GM21529 (cell line): ENCODE results near the gene DNAAF8.

Experiments
- ATAC-seq: cut with Tn5 transposase; IDR thresholded peaks from one replicate; pipeline ENCODE4 v1.9.1; 2021; ENCODE audit not compliant: unreplicated experiment

Gene DNAAF8

DNA sequence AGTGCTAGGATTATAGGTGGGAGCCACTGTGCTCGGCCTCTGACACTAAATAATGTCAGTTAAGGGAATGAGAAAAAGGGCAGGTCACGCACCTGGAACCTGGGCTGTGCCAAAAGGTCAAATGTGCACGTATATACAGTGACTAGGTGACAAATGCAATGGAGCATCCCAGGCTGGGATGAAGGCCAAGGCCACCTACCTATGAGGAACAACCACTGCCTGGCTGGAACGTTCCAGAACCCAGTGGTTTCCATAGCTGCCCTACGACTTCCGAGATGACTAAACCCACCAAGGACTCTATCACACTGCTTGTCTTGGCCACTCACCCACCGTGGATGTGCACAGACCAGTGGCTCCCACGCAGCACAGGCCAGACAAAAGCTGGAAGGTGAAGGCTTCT, 16.6 kb downstream of the DNAAF8 start:
- no peak for ATAC-seq

GRCh38 chr16:4752351-4753100, 18.2 kb downstream of the DNAAF8 start:
- ATAC-seq, result no peak

GRCh38 chr16:4753227-4753626, 18.9 kb downstream of the DNAAF8 start:
- no peak for ATAC-seq

DNA sequence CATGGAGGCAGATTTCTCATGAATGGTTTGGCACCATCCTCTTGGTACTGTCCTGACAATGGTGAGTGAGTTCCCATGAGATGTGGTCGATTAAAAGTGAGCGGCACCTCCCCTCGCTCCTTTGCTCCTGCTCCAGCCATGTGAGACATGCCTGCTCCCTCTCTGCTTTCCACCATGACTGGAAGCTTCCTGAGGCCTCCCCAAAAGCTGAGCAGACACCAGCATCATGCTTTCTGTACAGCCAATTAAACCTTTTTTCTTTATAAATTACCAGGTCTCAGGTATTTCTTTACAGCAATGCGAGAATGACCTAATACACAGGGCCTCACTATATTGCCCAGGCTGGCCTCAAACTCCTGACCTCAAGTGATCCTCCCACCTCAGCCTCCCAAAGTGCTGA, 20.5 kb downstream of the DNAAF8 start:
- ATAC-seq, result no peak

DNA sequence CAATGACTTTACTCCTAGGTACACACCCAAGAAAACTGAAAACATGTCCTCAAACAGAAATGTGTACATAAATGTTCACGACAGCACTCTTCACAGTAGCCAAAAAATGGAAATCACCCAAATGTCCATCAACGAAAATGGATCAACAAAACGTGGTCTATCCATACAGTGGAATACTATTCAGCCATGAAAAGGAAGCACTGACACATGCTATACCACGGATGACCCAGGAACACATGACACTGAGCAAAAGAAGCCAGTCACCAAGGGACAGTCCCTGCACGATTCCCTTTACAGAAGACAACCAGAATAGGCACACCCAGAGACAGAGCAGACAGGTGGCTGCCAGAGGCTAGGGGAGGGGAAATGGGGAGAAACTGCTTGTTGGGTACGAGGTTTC, 21.4 kb downstream of the DNAAF8 start:
- ATAC-seq, result no peak

GRCh38 chr16:4760221-4760910, 26.0 kb downstream of the DNAAF8 start:
- no peak for ATAC-seq

GRCh38 chr16:4762205-4762604, 27.9 kb downstream of the DNAAF8 start:
- no peak for ATAC-seq

GRCh38 chr16:4763791-4764190, 29.5 kb downstream of the DNAAF8 start:
- ATAC-seq, result no peak

GRCh38 chr16:4765511-4766474, 31.5 kb downstream of the DNAAF8 start:
- ATAC-seq, result no peak

DNA sequence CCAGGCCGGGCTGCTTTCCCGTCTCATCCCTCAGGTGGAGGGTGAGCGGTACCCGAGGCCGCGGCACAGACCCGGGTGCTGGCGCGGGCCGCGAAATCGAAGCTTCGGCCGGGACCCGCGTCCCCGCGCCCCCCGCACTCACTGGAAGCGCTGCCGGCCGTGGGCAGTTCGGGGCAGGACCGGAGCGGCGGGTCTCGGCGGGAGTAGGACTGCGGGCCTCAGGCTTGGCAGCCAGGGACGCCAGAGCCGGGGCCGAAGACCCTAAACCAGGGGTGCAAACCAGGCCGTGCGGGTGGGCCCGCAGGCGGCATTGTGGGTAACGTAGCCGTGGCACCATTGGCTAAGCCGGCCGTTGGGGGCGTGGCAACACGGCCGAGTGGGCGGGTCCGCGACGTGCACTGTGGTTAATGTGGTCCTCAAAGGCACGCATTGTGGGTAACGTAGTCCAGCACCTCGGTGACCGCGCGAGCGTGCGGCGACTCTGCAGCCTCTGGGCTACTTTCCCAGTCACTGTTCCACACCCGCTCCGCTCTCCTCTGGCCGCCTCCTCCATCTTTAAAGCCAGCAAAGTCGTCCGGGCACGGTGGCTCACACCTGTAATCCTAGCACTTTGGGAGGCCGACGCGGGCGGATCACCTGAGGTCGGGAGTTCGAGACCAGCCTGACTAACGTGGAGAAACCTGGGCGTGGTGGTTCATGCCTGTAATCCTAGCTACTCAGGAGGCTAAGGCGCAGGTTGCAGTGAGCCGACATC, 32.7 kb downstream of the DNAAF8 start, which contains the start of gene ZNF500:
TSS of gene ZNF500 (minus strand) at position 288 of the 754 bp plus-strand sequence. CDS start 1,184 bp downstream, outside the sequence.
- peak; percentile 83 for ATAC-seq

- ATAC-seq, result no peak
These were observed 33.7 kb downstream of the DNAAF8 start for GRCh38 chr16:4767872-4768548.

DNA sequence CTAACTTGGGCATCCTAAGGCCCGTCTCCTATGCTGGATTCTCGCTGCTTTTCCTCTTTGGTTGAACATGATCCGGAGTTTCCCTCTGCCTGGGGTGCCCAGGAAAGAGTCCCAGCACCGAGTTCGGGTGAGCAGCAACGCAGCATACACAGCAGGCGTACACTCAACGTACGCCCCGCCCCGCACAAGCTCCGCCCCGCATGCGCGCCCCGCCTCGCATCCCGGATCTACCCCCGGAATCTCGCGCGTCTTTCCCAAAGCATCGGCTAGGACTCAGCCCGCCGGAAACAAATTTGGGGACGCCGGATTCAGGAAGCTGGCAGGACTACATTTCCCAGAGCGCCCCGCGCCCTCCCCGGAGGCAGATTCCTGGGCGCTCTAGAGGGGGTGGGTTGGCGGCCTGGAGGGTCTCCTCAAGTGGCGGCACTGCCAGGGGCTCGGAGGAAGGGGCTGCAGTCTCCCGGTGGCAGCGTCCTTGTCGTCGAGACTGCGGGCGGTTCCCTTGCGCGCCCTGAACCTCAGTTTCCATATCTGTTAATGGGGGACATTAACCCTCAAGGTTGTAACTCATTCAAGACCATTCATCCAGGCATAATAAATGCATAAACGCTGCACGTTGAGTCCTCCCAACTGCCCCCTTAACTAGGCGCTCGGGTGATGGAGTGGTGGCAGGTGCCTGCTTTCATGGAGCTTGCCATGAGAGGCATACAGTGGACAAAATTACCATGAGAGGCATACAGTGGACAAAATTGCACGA, 34.4 kb downstream of the DNAAF8 start:
- peak; percentile 67 for ATAC-seq

DNA sequence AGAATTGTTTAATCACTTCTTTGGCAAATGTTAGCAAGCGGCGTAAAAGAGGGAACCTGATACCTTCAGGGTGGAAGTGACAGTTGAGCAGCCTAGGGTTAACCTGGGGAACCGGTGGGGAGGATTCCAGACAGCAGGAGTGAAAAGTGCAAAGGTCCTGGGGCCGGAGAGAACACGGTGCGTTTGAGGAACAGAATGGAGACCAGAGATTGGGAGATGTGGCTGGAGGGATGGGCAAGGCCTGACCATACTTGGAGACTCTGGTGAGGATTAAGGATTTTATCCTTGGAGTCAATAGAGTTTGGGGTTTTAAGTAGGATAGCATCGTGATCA, 34.9 kb downstream of the DNAAF8 start:
- ATAC-seq, result no peak

DNA sequence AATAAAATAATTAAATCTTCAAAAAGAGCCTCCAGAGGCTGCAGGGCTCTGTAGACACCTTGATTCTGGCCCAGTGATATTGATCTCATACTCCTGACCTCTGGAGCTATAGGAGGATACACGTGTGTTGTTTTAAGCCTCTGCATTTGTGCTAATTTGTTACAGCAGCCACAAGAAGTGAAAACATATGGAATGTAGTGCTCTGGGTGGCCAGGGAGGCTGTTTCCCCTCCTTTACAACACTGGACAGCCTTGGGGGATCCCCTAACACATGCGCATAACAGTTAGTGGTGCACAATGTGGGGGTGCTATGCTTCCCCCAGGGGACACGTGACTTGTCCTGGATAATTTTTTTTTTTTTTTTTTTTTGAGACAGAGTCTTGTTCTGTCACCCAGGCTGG, 37.3 kb downstream of the DNAAF8 start:
- no peak for ATAC-seq

DNA sequence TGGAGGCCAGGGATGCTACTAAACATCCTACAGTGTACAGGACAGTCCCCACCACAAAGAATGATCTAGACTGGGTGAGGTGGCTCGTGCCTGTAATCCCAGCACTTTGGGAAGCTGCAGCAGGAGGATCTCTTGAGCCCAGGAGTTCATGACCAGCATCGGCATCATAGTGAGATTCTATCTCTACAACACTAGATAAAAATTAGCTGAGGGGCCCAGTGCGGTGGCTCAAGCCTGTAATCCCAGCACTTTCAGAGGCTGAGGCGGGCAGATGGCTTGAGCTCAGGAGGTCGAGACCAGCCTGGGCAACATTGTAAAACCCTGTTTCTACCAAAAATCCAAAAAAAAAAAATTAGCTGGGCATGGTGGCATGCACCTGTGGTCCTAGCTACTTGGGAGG, 38.0 kb downstream of the DNAAF8 start:
- no peak for ATAC-seq

- ATAC-seq, result no peak
These were observed 40.7 kb downstream of the DNAAF8 start for GRCh38 chr16:4775005-4775404.

- ATAC-seq, result no peak
These were observed 41.9 kb downstream of the DNAAF8 start for GRCh38 chr16:4776141-4776705.

DNA sequence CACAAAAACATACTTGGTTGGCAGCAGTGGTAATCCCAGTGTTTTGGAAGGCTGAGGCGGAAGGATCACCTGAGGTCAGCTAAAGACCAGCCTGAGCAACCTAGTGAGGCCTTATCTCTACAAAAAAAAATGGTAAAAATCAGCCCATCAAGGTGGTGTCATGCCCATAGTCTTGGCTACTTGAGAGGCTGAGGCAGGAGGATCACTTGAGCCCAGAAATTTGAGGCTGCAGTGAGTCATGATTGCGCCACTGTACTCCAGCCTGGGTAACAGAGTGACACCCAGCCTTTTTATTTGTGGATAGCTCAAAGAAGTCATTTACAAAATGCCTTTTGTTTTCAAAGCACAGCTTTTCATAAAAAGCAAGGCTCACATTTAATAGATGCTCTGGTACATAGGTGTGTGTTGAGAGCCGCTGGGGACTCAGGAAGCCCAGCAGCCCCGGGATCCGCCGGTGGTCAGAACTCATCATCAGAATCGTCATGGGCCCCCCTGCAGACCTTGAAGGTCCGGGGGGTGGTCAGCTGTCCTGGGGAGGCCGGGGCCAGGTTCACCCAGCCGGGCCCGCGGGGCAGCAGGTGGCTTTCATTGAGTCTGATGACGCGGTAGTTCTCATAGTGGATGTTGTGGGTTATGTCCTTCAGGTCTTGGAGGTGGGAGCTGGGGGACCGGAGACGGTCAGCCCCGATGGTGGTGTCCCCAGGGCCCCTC, 43.2 kb downstream of the DNAAF8 start:
- no peak for ATAC-seq

DNA sequence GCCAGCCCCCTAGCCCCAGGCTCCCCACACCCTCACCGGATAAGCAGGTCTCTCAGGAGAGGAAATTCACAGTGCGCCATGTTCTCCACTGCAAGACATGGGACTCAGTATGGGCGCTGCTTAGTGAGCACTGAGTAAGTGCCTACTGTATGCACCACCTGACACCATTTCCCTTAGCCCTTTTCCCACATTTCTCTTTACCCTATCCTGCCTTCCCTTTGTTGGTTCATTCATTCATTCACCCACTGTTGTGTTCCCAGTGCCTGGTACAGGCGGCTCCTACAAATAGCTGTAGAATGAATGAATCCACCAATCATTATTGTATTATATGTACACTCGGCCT, 43.7 kb downstream of the DNAAF8 start:
- no peak for ATAC-seq
